Activated CD4-positive, alpha-beta T cell treated with anti-CD3 and anti-CD28 coated beads for 36 hours (primary cell): ENCODE results near the gene USP8. TPM values are rescaled to one million over a fixed set of nuclear protein-coding genes. Genes with fewer than 3 reads are reported as not detected.
A peak's percentile ranks its signal among the peaks of the same experiment; 100 is the strongest.
"Not testable (repeated sequence)": the region's sequence is repeated elsewhere in the genome, so short reads cannot be mapped to it uniquely, and the experiment has no call there.

ENCODE experiments used
- ATAC-seq: fragments of 200-7000 bp; cut with Tn5 transposase; one replicate; pipeline ENCODE4 v1.10.0; 2021; ENCODE audit warnings: mild to moderate bottlenecking, moderate library complexity
- CTCF ChIA-PET: fragments of 350-600 bp; sonication (Branson Sonifier 250); formaldehyde crosslinking; loops from one replicate; lab custom pipeline; 2021; ENCODE audit warnings: antibody characterized with exemption; lab: Charles Lee
- POLR2A ChIA-PET: fragments of 350-600 bp; sonication (Branson Sonifier 250); formaldehyde crosslinking; loops from one replicate; lab custom pipeline; 2021; ENCODE audit warnings: antibody characterized with exemption, inconsistent platforms; lab: Charles Lee
- DNase-seq: peaks from one replicate; pipeline ENCODE4 v3.0.0-alpha.2; 2020
- H3K27ac Mint-ChIP-seq: one replicate; pipeline ENCODE4 v1.8.0; 2021; ENCODE audit warnings: mixed read lengths
- H3K27me3 Mint-ChIP-seq: one replicate; pipeline ENCODE4 v1.8.0; 2021; ENCODE audit warnings: mixed read lengths
- H3K36me3 Mint-ChIP-seq: one replicate; pipeline ENCODE4 v1.8.0; 2021; ENCODE audit warnings: low read depth, mixed read lengths
- H3K4me1 Mint-ChIP-seq: one replicate; pipeline ENCODE4 v1.8.0; 2021; ENCODE audit warnings: mixed read lengths
- H3K4me3 Mint-ChIP-seq: one replicate; pipeline ENCODE4 v1.8.0; 2021; ENCODE audit warnings: mild to moderate bottlenecking, moderate library complexity, mixed read lengths
- H3K9me3 Mint-ChIP-seq: one replicate; pipeline ENCODE4 v1.8.0; 2021; ENCODE audit warnings: low read depth, mixed read lengths
- intact Hi-C, 2 experiments: fragments of 100-400 bp; cut with DNase I in 1 of 2; cut with micrococcal nuclease in 1 of 2; formaldehyde crosslinking; loops; one replicate each; pipeline versions ENCODE4 v1.14.2 to v1.15.1; 2022 to 2024; cut with DNase I, micrococcal nuclease
- total RNA-seq, 2 experiments: library from RNA; stranded (reverse); gene quantifications; one replicate each; pipeline ENCODE4 v1.2.3, GENCODE V29; 2021

The USP8 gene
- total RNA-seq, 2 experiments from 2014 or later, result 39.8 to 45.3 TPM

- peaks cover 39% of the 10 kb centered on the region for H3K36me3 Mint-ChIP-seq
Measured at GRCh38 chr15:50496692-50497091, 72.5 kb downstream of the USP8 start.

GRCh38 chr15:50500352-50500751 is 76.1 kb downstream of the USP8 start:
- Mint-ChIP-seq H3K4me3 (no peak overlapping the region), H3K9me3 (no peaks in the 10 kb centered on the region), H3K4me1 (no peaks in the 10 kb centered on the region), H3K27ac (no peak overlapping the region), H3K27me3 (no peaks in the 10 kb centered on the region), H3K36me3 (peaks cover 28% of the 10 kb centered on the region)
- POLR2A ChIA-PET, result no interaction called here
- no peak for ATAC-seq
- no peak for DNase-seq
- intact Hi-C loops, result no loop called here
- CTCF ChIA-PET, result interaction anchor here (0.9 to 2.3 kb wide), 3 partner anchors 9 to 82 kb away, joined by 3 to 5 read pairs (median 4); no protein-coding TSS in a partner anchor

More at GRCh38 chr15:50496692-50497091, 72.5 kb downstream of the USP8 start:
- peak; percentile 51 for ATAC-seq
- Mint-ChIP-seq H3K9me3 (no peaks in the 10 kb centered on the region), H3K4me3 (no peak overlapping the region), H3K27ac (no peak overlapping the region), H3K4me1 (no peaks in the 10 kb centered on the region), H3K27me3 (no peaks in the 10 kb centered on the region)
- DNase-seq, result no peak
- CTCF ChIA-PET, result no interaction called here
- intact Hi-C loops, result no loop called here
- POLR2A ChIA-PET, result no interaction called here

GRCh38 chr15:50501815-50502214 is 77.6 kb downstream of the USP8 start:
- CTCF ChIA-PET, result no interaction called here
- POLR2A ChIA-PET, result interaction anchor here (0.6 kb wide), 1 partner anchor 74 kb away, joined by 3 read pairs; no protein-coding TSS in a partner anchor
- DNase-seq (no peak), ATAC-seq (no peak)
- intact Hi-C loops, result no loop called here
- Mint-ChIP-seq H3K4me1 (no peaks in the 10 kb centered on the region), H3K9me3 (no peaks in the 10 kb centered on the region), H3K36me3 (peaks cover 20% of the 10 kb centered on the region), H3K27ac (no peak overlapping the region), H3K4me3 (no peak overlapping the region), H3K27me3 (no peaks in the 10 kb centered on the region)

GRCh38 chr15:50503144-50503543 is 78.9 kb downstream of the USP8 start:
- H3K4me1 Mint-ChIP-seq, result no peaks in the 10 kb centered on the region
- CTCF ChIA-PET, result interaction anchor here (0.6 to 0.7 kb wide), 2 partner anchors 323 to 389 kb away, joined by 3 read pairs; no protein-coding TSS in a partner anchor
- H3K27me3 Mint-ChIP-seq, result no peaks in the 10 kb centered on the region
- H3K36me3 Mint-ChIP-seq, result peaks cover 16% of the 10 kb centered on the region
- intact Hi-C loops, result no loop called here
- DNase-seq (no peak), ATAC-seq (no peak)
- H3K4me3 Mint-ChIP-seq, result no peak overlapping the region
- no peak overlapping the region for H3K27ac Mint-ChIP-seq
- no peaks in the 10 kb centered on the region for H3K9me3 Mint-ChIP-seq
- POLR2A ChIA-PET, result no interaction called here

- H3K4me3 Mint-ChIP-seq, H3K36me3 Mint-ChIP-seq, H3K27ac Mint-ChIP-seq, H3K4me1 Mint-ChIP-seq, POLR2A ChIA-PET, H3K27me3 Mint-ChIP-seq, DNase-seq, H3K9me3 Mint-ChIP-seq, ATAC-seq, intact Hi-C loops: not testable (repeated sequence)
- CTCF ChIA-PET, result interaction anchor here (0.5 to 1.7 kb wide), 2 partner anchors 23 to 90 kb away, joined by 3 read pairs; no protein-coding TSS in a partner anchor
Measured at GRCh38 chr15:50505656-50506055, 81.5 kb downstream of the USP8 start.

- no peaks in the 10 kb centered on the region for H3K4me1 Mint-ChIP-seq
- intact Hi-C loops, result no loop called here
- no peaks in the 10 kb centered on the region for H3K27me3 Mint-ChIP-seq
- DNase-seq (no peak), ATAC-seq (no peak)
- no peak overlapping the region for H3K27ac Mint-ChIP-seq
- peaks cover 8% of the 10 kb centered on the region for H3K36me3 Mint-ChIP-seq
- ChIA-PET POLR2A (no interaction called here), CTCF (interaction anchor here (1.7 kb wide), 1 partner anchor 23 kb away, joined by 3 read pairs; no protein-coding TSS in a partner anchor)
- no peak overlapping the region for H3K4me3 Mint-ChIP-seq
- H3K9me3 Mint-ChIP-seq, result no peaks in the 10 kb centered on the region
Measured at GRCh38 chr15:50506121-50506520, 81.9 kb downstream of the USP8 start.

- H3K9me3 Mint-ChIP-seq, result no peaks in the 10 kb centered on the region
- CTCF ChIA-PET, result no interaction called here
- ATAC-seq, result no peak
- no peaks in the 10 kb centered on the region for H3K27me3 Mint-ChIP-seq
- DNase-seq, result no peak
- H3K4me1 Mint-ChIP-seq, result no peaks in the 10 kb centered on the region
- no peak overlapping the region for H3K4me3 Mint-ChIP-seq
- H3K27ac Mint-ChIP-seq, result no peak overlapping the region
- no peaks in the 10 kb centered on the region for H3K36me3 Mint-ChIP-seq
- intact Hi-C loops, result no loop called here
- POLR2A ChIA-PET, result no interaction called here
Measured at GRCh38 chr15:50513001-50513400, 88.8 kb downstream of the USP8 start.

GRCh38 chr15:50519740-50520425 is 95.7 kb downstream of the USP8 start:
- peaks cover 2% of the 10 kb centered on the region for H3K36me3 Mint-ChIP-seq
- H3K4me1 Mint-ChIP-seq, result no peaks in the 10 kb centered on the region
- DNase-seq (no peak), ATAC-seq (no peak)
- CTCF ChIA-PET, result no interaction called here
- no peaks in the 10 kb centered on the region for H3K27me3 Mint-ChIP-seq
- no peak overlapping the region for H3K27ac Mint-ChIP-seq
- POLR2A ChIA-PET, result no interaction called here
- H3K4me3 Mint-ChIP-seq, result no peak overlapping the region
- intact Hi-C loops, result no loop called here
- H3K9me3 Mint-ChIP-seq, result peaks cover 3% of the 10 kb centered on the region

- Mint-ChIP-seq H3K4me3 (no peak overlapping the region), H3K9me3 (no peaks in the 10 kb centered on the region), H3K27ac (no peak overlapping the region), H3K4me1 (no peaks in the 10 kb centered on the region), H3K27me3 (no peaks in the 10 kb centered on the region), H3K36me3 (no peaks in the 10 kb centered on the region)
- ChIA-PET POLR2A (interaction anchor here (0.6 kb wide), 1 partner anchor 386 kb away, joined by 3 read pairs; no protein-coding TSS in a partner anchor), CTCF (no interaction called here)
- intact Hi-C loops, result no loop called here
- DNase-seq (no peak), ATAC-seq (no peak)
Measured at GRCh38 chr15:50523851-50524251, 99.6 kb downstream of the USP8 start.

GRCh38 chr15:50531163-50531562 is 107.0 kb downstream of the USP8 start:
- Mint-ChIP-seq H3K27ac (no peak overlapping the region), H3K27me3 (no peaks in the 10 kb centered on the region), H3K4me1 (no peaks in the 10 kb centered on the region), H3K9me3 (no peaks in the 10 kb centered on the region), H3K36me3 (no peaks in the 10 kb centered on the region), H3K4me3 (no peak overlapping the region)
- intact Hi-C loops, result no loop called here
- ChIA-PET POLR2A (no interaction called here), CTCF (interaction anchor here (0.7 to 0.8 kb wide), 2 partner anchors 20 to 333 kb away, joined by 3 read pairs; no protein-coding TSS in a partner anchor)
- ATAC-seq (no peak), DNase-seq (no peak)

- no peak overlapping the region for H3K4me3 Mint-ChIP-seq
- no peaks in the 10 kb centered on the region for H3K27me3 Mint-ChIP-seq
- H3K27ac Mint-ChIP-seq, result no peak overlapping the region
- CTCF ChIA-PET, result interaction anchor here (0.6 to 0.8 kb wide), 3 partner anchors 22 to 895 kb away, joined by 3 read pairs; no protein-coding TSS in a partner anchor
- ATAC-seq (no peak), DNase-seq (no peak)
- no peaks in the 10 kb centered on the region for H3K9me3 Mint-ChIP-seq
- intact Hi-C loops, result no loop called here
- no peaks in the 10 kb centered on the region for H3K4me1 Mint-ChIP-seq
- H3K36me3 Mint-ChIP-seq, result no peaks in the 10 kb centered on the region
- POLR2A ChIA-PET, result no interaction called here
Measured at GRCh38 chr15:50531766-50532165, 107.6 kb downstream of the USP8 start.

- no peaks in the 10 kb centered on the region for H3K9me3 Mint-ChIP-seq
- ChIA-PET POLR2A (no interaction called here), CTCF (interaction anchor here (0.5 to 1.1 kb wide), 3 partner anchors 69 to 342 kb away, joined by 3 read pairs; no protein-coding TSS in a partner anchor)
- intact Hi-C loops, result no loop called here
- H3K36me3 Mint-ChIP-seq, result no peaks in the 10 kb centered on the region
- no peak overlapping the region for H3K4me3 Mint-ChIP-seq
- ATAC-seq (no peak), DNase-seq (no peak)
- H3K27ac Mint-ChIP-seq, result no peak overlapping the region
- H3K27me3 Mint-ChIP-seq, result peaks cover 8% of the 10 kb centered on the region
- H3K4me1 Mint-ChIP-seq, result no peaks in the 10 kb centered on the region
Measured at GRCh38 chr15:50542887-50543210, 118.6 kb downstream of the USP8 start.
